NCI-H1092 (cell line): Measurements from ENCODE around the gene SLC41A1.

Source experiments
- DNase-seq: peaks from one replicate; lab custom pipeline; 2025; lab: John Stamatoyannopoulos, UW

Gene SLC41A1

GRCh38 chr1:205754857-205755256 is 58.1 kb downstream of the SLC41A1 start:
- DNase-seq, result no peak

- no peak for DNase-seq
These were observed 61.9 kb downstream of the SLC41A1 start for GRCh38 chr1:205751036-205751651.

GRCh38 chr1:205750138-205751035 is 62.6 kb downstream of the SLC41A1 start, which contains the start of gene NUCKS1:
TSS of gene NUCKS1 (minus strand) at chr1:205750182. CDS start at chr1:205749973, 209 bp downstream.
- DNase-seq, result peak; percentile 99

GRCh38 chr1:205749234-205750137 is 63.5 kb downstream of the SLC41A1 start:
- peak; percentile 84 for DNase-seq

- peak; percentile 42 for DNase-seq
These were observed 64.4 kb downstream of the SLC41A1 start for GRCh38 chr1:205748403-205749233.

- no peak for DNase-seq
These were observed 66.1 kb downstream of the SLC41A1 start for GRCh38 chr1:205746757-205747412.

GRCh38 chr1:205744403-205744802 is 68.6 kb downstream of the SLC41A1 start:
- no peak for DNase-seq

GRCh38 chr1:205743977-205744376 is 69.0 kb downstream of the SLC41A1 start:
- no peak for DNase-seq

GRCh38 chr1:205741681-205742080 is 71.3 kb downstream of the SLC41A1 start:
- DNase-seq, result no peak

GRCh38 chr1:205739348-205740160 is 73.4 kb downstream of the SLC41A1 start:
- no peak for DNase-seq
